ENCODE results near the gene RASAL1. TPM values are rescaled to one million over a fixed set of nuclear protein-coding genes. Genes with fewer than 3 reads are reported as not detected.
A peak's percentile ranks its signal among the peaks of the same experiment; 100 is the strongest.

Gene RASAL1
- total RNA-seq, 1 donor = not detected

DNA sequence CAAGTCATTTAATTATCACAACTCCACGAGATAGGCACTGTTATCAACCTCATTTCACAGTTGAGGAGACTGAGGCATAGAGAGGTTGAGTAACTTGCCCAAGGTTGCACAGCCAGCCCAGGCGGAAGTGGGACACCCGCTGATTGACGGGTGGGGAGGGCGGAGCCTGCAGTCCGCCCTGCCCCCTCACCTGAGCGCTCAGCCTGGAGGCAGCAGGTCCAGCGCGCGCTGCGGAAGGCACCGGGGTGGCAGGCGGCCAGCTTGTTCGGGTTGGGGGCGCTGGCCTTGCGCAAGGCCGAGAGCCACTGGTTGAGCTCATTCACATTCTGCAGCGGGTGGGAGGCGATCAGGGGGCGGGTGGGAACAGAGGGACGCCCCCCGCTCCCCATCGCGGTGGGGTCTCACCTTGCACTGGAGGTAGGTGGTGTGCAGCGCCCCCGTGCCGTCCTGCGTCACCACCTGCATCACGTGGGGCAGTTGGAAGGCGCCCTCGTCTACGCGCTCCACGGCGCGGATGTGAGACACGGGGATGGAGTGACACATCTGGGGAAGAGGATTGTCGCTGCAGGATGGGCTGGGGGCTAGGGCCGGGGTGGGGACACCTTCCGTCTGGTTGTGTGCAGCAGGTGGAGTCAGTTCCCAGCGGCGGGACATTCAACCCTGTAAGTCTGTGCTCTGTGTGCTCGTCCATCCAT lies 31.7 kb downstream of the RASAL1 start:
- no peaks in the 10 kb centered on the region for H4K20me1 ChIP-seq (ENCODE audit: insufficient read depth, low read length)
- no peaks in the 10 kb centered on the region for H3K79me2 ChIP-seq (ENCODE audit: insufficient read depth, low read length)
- H3K4me1 ChIP-seq (ENCODE audit: insufficient read depth, low read length) = no peaks in the 10 kb centered on the region
- DNase-seq (ENCODE audit: insufficient read length, low spot score, missing footprints) = peak; percentile 69
- no peaks in the 10 kb centered on the region for H3K9me3 ChIP-seq (ENCODE audit: low read depth, low read length)
- H3K36me3 ChIP-seq (ENCODE audit: insufficient read depth, low read length) = no peaks in the 10 kb centered on the region
- no peak overlapping the region for H3K4me2 ChIP-seq (ENCODE audit: insufficient read depth, low read length)
- H3K27me3 ChIP-seq (ENCODE audit: insufficient read depth, low read length) = no peaks in the 10 kb centered on the region
- no peak for TF ChIP-seq CTCF (IDR thresholded peaks at IDR 0.05; ENCODE audit: extremely low read depth, low read depth, low read length)
- no peak overlapping the region for H3K27ac ChIP-seq (ENCODE audit: low read depth, low read length)
- H3K4me3 ChIP-seq (ENCODE audit: insufficient read depth, low read length) = no peak overlapping the region
- H2AFZ ChIP-seq (ENCODE audit: low read length) = no peak overlapping the region

- no peak for TF ChIP-seq CTCF (IDR thresholded peaks at IDR 0.05; ENCODE audit: extremely low read depth, low read depth, low read length)
- Histone ChIP-seq H3K9me3 (ENCODE audit: low read depth, low read length) (no peaks in the 10 kb centered on the region), H3K4me2 (ENCODE audit: insufficient read depth, low read length) (no peak overlapping the region), H3K36me3 (ENCODE audit: insufficient read depth, low read length) (no peaks in the 10 kb centered on the region), H2AFZ (ENCODE audit: low read length) (no peak overlapping the region), H3K79me2 (ENCODE audit: insufficient read depth, low read length) (no peaks in the 10 kb centered on the region), H3K27ac (ENCODE audit: low read depth, low read length) (no peak overlapping the region), H3K4me3 (ENCODE audit: insufficient read depth, low read length) (no peak overlapping the region), H4K20me1 (ENCODE audit: insufficient read depth, low read length) (no peaks in the 10 kb centered on the region), H3K27me3 (ENCODE audit: insufficient read depth, low read length) (no peaks in the 10 kb centered on the region), H3K4me1 (ENCODE audit: insufficient read depth, low read length) (no peaks in the 10 kb centered on the region)
- peak; percentile 32 for DNase-seq (ENCODE audit: insufficient read length, low spot score, missing footprints)
Measured at GRCh38 chr12:113102811-113103210, 32.8 kb downstream of the RASAL1 start.

DNA sequence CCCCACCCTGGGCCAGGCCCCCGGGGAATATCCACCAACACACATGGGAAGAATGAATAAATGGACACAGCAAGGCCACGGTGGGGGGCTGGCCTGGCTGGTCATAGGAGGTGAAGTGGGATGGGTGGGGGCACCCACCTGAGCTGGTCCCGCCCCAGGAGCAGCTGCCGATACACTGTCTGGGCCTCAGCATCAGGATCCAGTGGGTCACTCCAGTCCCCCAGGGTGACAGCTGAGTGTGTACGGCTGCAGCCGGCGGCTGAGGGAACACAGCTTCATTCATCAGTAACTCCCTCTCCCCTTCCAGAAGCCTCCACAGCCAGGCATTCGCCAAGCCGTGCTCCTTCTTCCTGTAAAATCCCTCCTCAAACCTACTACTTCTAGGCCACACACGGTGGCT lies 33.8 kb downstream of the RASAL1 start:
- Histone ChIP-seq H2AFZ (ENCODE audit: low read length) (no peak overlapping the region), H3K4me1 (ENCODE audit: insufficient read depth, low read length) (no peaks in the 10 kb centered on the region), H3K27me3 (ENCODE audit: insufficient read depth, low read length) (no peaks in the 10 kb centered on the region), H3K27ac (ENCODE audit: low read depth, low read length) (no peak overlapping the region), H4K20me1 (ENCODE audit: insufficient read depth, low read length) (no peaks in the 10 kb centered on the region), H3K4me2 (ENCODE audit: insufficient read depth, low read length) (no peak overlapping the region), H3K4me3 (ENCODE audit: insufficient read depth, low read length) (no peak overlapping the region), H3K9me3 (ENCODE audit: low read depth, low read length) (no peaks in the 10 kb centered on the region), H3K79me2 (ENCODE audit: insufficient read depth, low read length) (no peaks in the 10 kb centered on the region), H3K36me3 (ENCODE audit: insufficient read depth, low read length) (no peaks in the 10 kb centered on the region)
- DNase-seq (ENCODE audit: insufficient read length, low spot score, missing footprints) = peak; percentile 65
- TF ChIP-seq CTCF (IDR thresholded peaks at IDR 0.05; ENCODE audit: extremely low read depth, low read depth, low read length) = no peak

GRCh38 chr12:113099764-113100163 lies 35.8 kb downstream of the RASAL1 start:
- no peaks in the 10 kb centered on the region for H3K79me2 ChIP-seq (ENCODE audit: insufficient read depth, low read length)
- H3K27me3 ChIP-seq (ENCODE audit: insufficient read depth, low read length) = no peaks in the 10 kb centered on the region
- H3K4me1 ChIP-seq (ENCODE audit: insufficient read depth, low read length) = no peaks in the 10 kb centered on the region
- peak; percentile 47 for DNase-seq (ENCODE audit: insufficient read length, low spot score, missing footprints)
- H3K27ac ChIP-seq (ENCODE audit: low read depth, low read length) = no peak overlapping the region
- no peak overlapping the region for H3K4me3 ChIP-seq (ENCODE audit: insufficient read depth, low read length)
- no peak overlapping the region for H3K4me2 ChIP-seq (ENCODE audit: insufficient read depth, low read length)
- no peaks in the 10 kb centered on the region for H3K9me3 ChIP-seq (ENCODE audit: low read depth, low read length)
- H2AFZ ChIP-seq (ENCODE audit: low read length) = no peak overlapping the region
- H3K36me3 ChIP-seq (ENCODE audit: insufficient read depth, low read length) = no peaks in the 10 kb centered on the region
- H4K20me1 ChIP-seq (ENCODE audit: insufficient read depth, low read length) = no peaks in the 10 kb centered on the region
- TF ChIP-seq CTCF (IDR thresholded peaks at IDR 0.05; ENCODE audit: extremely low read depth, low read depth, low read length) = no peak

Measured in osteoblast (primary cell).